ENCODE measurements around the gene XPO5. TPM values are rescaled to one million over a fixed set of nuclear protein-coding genes. Genes with fewer than 3 reads are reported as not detected.

The XPO5 gene
- total RNA-seq, 1 donor from 2014 or later, result 54.8 TPM

DNA sequence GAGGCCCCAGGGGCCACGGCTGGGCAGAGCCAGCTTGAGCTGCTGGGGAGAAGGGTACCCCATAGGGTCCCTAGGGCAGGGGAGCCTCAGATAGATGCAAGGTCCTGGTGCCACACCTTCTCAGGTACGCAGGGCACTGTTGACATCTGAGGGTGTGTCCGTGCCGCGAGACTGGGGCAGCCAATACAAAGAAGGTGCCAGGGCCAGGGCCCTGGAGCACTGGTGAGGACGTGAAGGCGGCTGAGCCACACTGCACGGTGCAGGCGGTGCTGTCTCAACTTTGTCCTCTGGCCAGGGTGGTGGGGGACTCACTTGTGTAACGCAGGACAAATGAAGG lies 65.0 kb downstream of the XPO5 start:
- TF ChIP-seq, protein P1, sequence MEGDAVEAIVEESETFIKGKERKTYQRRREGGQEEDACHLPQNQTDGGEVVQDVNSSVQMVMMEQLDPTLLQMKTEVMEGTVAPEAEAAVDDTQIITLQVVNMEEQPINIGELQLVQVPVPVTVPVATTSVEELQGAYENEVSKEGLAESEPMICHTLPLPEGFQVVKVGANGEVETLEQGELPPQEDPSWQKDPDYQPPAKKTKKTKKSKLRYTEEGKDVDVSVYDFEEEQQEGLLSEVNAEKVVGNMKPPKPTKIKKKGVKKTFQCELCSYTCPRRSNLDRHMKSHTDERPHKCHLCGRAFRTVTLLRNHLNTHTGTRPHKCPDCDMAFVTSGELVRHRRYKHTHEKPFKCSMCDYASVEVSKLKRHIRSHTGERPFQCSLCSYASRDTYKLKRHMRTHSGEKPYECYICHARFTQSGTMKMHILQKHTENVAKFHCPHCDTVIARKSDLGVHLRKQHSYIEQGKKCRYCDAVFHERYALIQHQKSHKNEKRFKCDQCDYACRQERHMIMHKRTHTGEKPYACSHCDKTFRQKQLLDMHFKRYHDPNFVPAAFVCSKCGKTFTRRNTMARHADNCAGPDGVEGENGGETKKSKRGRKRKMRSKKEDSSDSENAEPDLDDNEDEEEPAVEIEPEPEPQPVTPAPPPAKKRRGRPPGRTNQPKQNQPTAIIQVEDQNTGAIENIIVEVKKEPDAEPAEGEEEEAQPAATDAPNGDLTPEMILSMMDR (IDR thresholded peaks at IDR 0.05; ENCODE audit: insufficient read depth, low read length, poor library complexity, severe bottlenecking), result no peak
- peaks cover 9% of the 10 kb centered on the region for H3K27me3 ChIP-seq (ENCODE audit: control insufficient read depth, insufficient read depth, low read length)
- no peak for DNase-seq (ENCODE audit: low read depth)
- H3K36me3 ChIP-seq (ENCODE audit: control insufficient read depth, insufficient read depth, low read length), result peaks cover 7% of the 10 kb centered on the region
- H3K4me3 ChIP-seq (ENCODE audit: low read depth, low read length), result no peak overlapping the region

DNA sequence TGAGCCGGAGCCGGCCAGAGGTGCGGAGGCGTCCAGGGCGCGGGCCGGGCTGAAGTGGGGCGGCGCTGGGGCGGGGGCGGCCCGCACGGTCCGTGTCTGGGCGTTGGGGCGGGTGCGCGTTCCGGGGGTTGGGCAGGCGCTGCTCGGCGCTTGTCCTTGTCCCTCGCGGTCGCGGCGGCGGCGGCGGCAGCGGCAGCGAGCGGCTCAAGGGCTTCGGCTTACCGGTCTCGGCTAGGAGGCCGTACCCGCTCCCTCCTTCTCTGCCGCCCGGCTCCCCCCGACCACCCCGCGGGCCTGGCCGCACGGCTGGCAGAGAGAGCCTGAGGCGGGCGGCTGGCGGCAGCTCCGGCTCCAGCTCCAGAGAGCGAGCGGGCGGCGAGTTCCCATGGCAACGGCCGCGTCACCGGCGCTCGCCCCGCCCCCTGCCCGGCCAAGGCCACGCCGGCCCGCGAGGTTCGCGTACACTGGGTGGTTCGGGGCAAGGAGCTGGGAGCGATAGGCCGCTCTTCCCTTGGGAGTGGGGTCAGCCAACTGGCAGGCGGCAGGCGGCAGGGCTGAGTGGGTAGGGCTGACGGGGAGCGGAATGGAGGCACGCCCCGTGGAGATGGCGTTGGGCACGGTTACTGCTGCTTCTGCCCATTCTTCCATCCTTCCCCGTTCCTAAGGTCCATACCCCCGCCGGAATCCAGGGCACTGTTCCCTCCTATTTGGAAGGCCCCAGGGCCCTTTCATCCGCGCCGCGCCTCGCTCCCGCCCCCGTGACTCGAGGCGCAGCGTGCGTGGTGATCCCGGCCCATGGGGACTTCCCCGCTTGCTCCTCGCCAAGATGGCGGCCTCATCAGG lies 65.6 kb downstream of the XPO5 start, which contains the start of gene LRRC73:
LRRC73 (minus strand) TSS at position 363 of the 843 bp plus-strand sequence. CDS start 561 bp downstream, outside the sequence.
- no peak for DNase-seq (ENCODE audit: low read depth)
- Histone ChIP-seq H3K4me3 (ENCODE audit: low read depth, low read length) (peak within 1 kb of the TSS; percentile 61), H3K27me3 (ENCODE audit: control insufficient read depth, insufficient read depth, low read length) (peaks cover 9% of the 10 kb centered on the region), H3K36me3 (ENCODE audit: control insufficient read depth, insufficient read depth, low read length) (peaks cover 6% of the 10 kb centered on the region)
- TF ChIP-seq, protein P1 (IDR thresholded peaks at IDR 0.05; ENCODE audit: insufficient read depth, low read length, poor library complexity, severe bottlenecking), result no peak

DNA sequence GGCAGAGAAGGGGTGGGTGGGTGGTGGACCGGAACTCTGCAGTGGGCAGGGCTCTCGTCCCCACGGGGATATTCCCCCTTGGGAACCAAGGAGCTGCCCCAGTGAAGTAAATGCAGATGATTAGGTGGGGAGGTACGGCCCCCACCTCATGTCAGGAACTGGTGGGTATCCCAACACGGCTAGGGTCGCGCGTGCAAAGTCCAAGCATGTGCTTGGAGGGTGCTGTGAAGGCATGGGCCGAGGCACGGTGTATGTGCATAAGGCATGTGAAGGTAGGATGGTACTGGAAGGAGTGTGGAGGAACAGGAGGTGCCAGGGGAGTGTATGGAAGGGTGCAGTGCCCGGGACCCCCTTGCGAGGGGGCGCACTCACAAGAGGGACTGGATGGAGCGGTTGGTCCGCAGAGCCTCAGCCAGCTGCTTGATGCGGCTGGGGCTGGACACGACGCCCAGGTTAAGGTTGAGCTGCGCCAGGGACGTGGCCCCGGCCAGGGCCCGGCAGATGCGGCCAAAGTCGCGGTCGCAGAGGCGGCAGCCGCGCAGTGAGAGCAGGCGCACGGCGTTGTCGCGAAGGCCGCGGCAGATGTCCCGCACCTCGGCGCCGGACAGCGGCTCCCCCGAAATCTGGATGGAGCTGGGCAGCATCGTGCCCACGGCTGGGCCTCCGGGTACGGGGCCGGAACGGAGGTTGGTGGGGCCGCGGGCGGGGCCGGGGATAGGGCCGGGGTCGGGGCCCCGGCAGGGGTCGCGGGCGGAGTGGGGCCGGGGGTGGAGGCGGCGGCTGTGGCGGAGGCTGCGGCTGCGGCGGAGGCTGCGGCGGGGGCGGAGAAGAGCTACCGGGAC lies 66.5 kb downstream of the XPO5 start:
- Histone ChIP-seq H3K27me3 (ENCODE audit: control insufficient read depth, insufficient read depth, low read length) (peaks cover 9% of the 10 kb centered on the region), H3K4me3 (ENCODE audit: low read depth, low read length) (peak overlapping the region; percentile 61), H3K36me3 (ENCODE audit: control insufficient read depth, insufficient read depth, low read length) (peaks cover 6% of the 10 kb centered on the region)
- DNase-seq (ENCODE audit: low read depth), result no peak
- TF ChIP-seq, protein P1 (IDR thresholded peaks at IDR 0.05; ENCODE audit: insufficient read depth, low read length, poor library complexity, severe bottlenecking), result no peak

DNA sequence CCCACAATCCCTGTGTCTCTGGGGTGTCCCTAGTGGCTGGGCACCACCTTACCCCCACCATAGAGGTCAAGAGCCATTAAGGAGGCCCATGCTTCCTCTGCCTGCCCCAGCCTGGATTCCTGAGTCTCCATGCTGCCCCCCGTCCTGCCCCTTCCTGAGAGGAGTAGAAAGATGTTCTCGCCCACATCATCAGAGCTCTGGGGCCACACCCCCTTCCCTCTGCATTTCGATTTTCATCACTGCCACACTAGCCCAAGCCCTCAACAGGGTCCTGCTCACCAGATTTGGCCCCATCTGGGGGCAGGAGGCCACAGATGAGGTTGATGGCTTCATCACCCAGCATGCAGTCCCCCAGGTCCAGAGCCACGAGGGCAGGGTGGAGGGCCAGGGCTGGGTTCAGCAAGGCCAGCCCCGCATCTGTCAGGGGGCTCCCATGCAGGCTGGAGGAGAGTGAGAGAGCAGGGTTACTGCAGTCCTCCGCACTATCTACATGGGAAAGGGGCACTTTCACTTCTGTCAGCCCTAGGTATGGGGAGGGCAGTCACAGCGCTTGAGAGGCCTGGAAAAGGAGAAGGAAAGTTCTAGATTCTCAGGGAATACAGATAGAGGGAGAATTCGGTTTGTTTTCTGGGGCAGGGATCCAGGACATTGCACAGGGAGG lies 67.2 kb downstream of the XPO5 start:
- no peak overlapping the region for H3K4me3 ChIP-seq (ENCODE audit: low read depth, low read length)
- no peak for DNase-seq (ENCODE audit: low read depth)
- peaks cover 9% of the 10 kb centered on the region for H3K27me3 ChIP-seq (ENCODE audit: control insufficient read depth, insufficient read depth, low read length)
- TF ChIP-seq, protein P1 (IDR thresholded peaks at IDR 0.05; ENCODE audit: insufficient read depth, low read length, poor library complexity, severe bottlenecking), result no peak
- H3K36me3 ChIP-seq (ENCODE audit: control insufficient read depth, insufficient read depth, low read length), result peaks cover 6% of the 10 kb centered on the region

DNA sequence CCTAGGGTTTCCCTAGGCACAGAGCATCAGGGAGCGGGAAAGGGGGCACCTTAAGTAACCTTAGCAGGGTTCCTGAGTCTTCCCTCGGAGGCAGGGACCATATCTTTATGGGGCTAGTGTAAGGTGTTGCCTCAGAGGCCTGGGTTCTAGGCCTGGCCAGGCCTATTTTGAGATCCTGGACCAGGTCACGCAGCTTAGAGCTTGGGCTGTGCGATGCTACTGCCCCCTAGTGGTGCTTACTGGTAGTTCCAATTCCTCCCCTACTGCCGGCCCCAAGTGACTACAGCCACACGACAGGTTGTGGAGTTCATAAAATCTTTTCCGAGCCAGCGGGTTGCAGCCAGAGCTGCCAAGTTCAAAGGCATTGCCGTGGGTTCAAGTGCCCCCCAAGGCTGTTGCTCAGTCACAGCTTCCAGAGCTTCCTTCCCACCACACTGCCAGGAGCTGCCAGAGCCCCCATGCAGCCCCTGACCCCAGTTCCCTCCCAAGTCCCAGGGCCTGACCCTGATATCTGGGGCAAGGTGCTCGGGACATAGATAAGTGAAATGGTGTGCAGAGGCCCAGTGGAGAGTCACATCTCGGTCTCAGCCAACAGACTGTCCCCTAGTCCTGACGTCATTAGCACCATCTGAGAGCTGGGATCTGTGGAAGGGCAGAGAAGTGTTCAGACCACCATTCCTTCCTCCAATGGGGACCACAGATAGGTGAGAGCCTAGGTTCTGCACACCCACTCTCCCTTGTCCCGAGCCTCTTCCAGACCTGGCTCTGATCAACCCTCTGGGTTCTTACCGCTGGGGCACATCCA lies 69.0 kb downstream of the XPO5 start:
- Histone ChIP-seq H3K36me3 (ENCODE audit: control insufficient read depth, insufficient read depth, low read length) (peaks cover 4% of the 10 kb centered on the region), H3K27me3 (ENCODE audit: control insufficient read depth, insufficient read depth, low read length) (peaks cover 9% of the 10 kb centered on the region), H3K4me3 (ENCODE audit: low read depth, low read length) (no peak overlapping the region)
- DNase-seq (ENCODE audit: low read depth), result no peak
- TF ChIP-seq, protein P1 (IDR thresholded peaks at IDR 0.05; ENCODE audit: insufficient read depth, low read length, poor library complexity, severe bottlenecking), result peak; percentile 92

All from kidney epithelial cell (primary cell).